HepG2 (cell line): ENCODE results near the gene PAPSS1. TPM values are rescaled to one million over a fixed set of nuclear protein-coding genes. Genes with fewer than 3 reads are reported as not detected.
A peak's percentile ranks its signal among the peaks of the same experiment; 100 is the strongest.

Source experiments
- ATAC-seq: fragments of 200-7000 bp; cut with Tn5 transposase; 3 replicates; pipeline ENCODE4 v1.9.1; 2020; ENCODE audit warnings: mild to moderate bottlenecking, moderate library complexity
- BruUV-seq: library from RNA; stranded (reverse); fragments of 400-500 nt; replicated peaks from 2 replicates; lab custom pipeline; 2021; lab: Mats Ljungman, UMichigan
- CTCF ChIA-PET: fragments of 300-600 bp; formaldehyde crosslinking; extraction: SDS; loops from one replicate; lab custom pipeline; 2021; ENCODE audit warnings: low total read pairs, inconsistent platforms, low intra/inter-chr PET ratio; lab: Yijun Ruan, JAX
- POLR2A ChIA-PET: fragments of 350-600 bp; sonication (Branson Sonifier 250); formaldehyde crosslinking; loops from one replicate; lab custom pipeline; 2020; ENCODE audit warnings: antibody characterized with exemption, inconsistent platforms; lab: Yijun Ruan, JAX
- DNase-seq: peaks from one replicate; pipeline ENCODE4 v3.0.0-alpha.2; 2015; ENCODE audit warnings: low spot score
- FAIRE-seq: peaks from 3 replicates; lab custom pipeline; 2011; peaks lifted over from hg19 to GRCh38; lab: Jason Lieb, UNC
- H2AFZ ChIP-seq: one replicate; pipeline ENCODE4 v1.6.1; 2011; ENCODE audit warnings: low read length, inconsistent platforms
- H3K27ac ChIP-seq: fragments of 300-600 bp; 3 replicates; pipeline ENCODE4 v1.8.0; 2011; ENCODE audit warnings: mixed run types, mild to moderate bottlenecking, mixed read lengths, low read length, inconsistent platforms; ENCODE audit not compliant: insufficient read depth; ENCODE audit errors: extremely low read length
- H3K27me3 ChIP-seq, 2 experiments: fragments of 200-600 bp in 1 of 2; 2 replicates in 1 of 2; 3 replicates in 1 of 2; pipeline versions ENCODE4 v1.6.0 to v1.8.0; 2011; ENCODE audit warnings: low read length in 2 of 2, mild to moderate bottlenecking in 2 of 2, moderate library complexity in 2 of 2, inconsistent platforms in 1 of 2; ENCODE audit not compliant: insufficient read depth in 2 of 2, control insufficient read depth in 1 of 2
- H3K36me3 ChIP-seq, 2 experiments: fragments of 200-600 bp in 1 of 2; replicated peaks in 1 of 2; 2 replicates in 1 of 2; 3 replicates in 1 of 2; pipeline versions ENCODE4 v1.5.1 to v1.8.0; 2011; ENCODE audit warnings: low read length in 2 of 2, inconsistent platforms in 1 of 2; ENCODE audit not compliant: insufficient read depth in 2 of 2, control insufficient read depth in 1 of 2
- H3K4me1 ChIP-seq: 2 replicates; pipeline ENCODE4 v1.5.1; 2012; ENCODE audit warnings: low read length, inconsistent platforms; ENCODE audit not compliant: insufficient read depth
- H3K4me2 ChIP-seq: 2 replicates; pipeline ENCODE4 v1.6.0; 2011; ENCODE audit warnings: low read depth, low read length, inconsistent platforms
- H3K4me3 ChIP-seq, 3 experiments: fragments of 200-600 bp in 1 of 3; sonication (generic), shearing (Covaris generic) in 1 of 3; replicated peaks in 1 of 3; 2 replicates each; pipeline ENCODE4 v1.5.1; 2011 to 2016; ENCODE audit warnings: low read length in 3 of 3, inconsistent platforms in 2 of 3, low read depth in 2 of 3, mild to moderate bottlenecking in 2 of 3, control low read depth in 1 of 3, mixed read lengths in 1 of 3; ENCODE audit not compliant: insufficient read depth in 1 of 3
- H3K79me2 ChIP-seq: one replicate; pipeline ENCODE4 v1.6.1; 2011; ENCODE audit warnings: low read length, inconsistent platforms; ENCODE audit not compliant: insufficient read depth
- H3K9ac ChIP-seq: 2 replicates; pipeline ENCODE4 v1.6.0; 2011; ENCODE audit warnings: mild to moderate bottlenecking, low read depth, low read length, inconsistent platforms; ENCODE audit not compliant: insufficient read depth
- H3K9me3 ChIP-seq: 2 replicates; pipeline ENCODE4 v1.5.1; 2012; ENCODE audit warnings: mild to moderate bottlenecking, low read length
- H4K20me1 ChIP-seq: 2 replicates; pipeline ENCODE4 v1.6.0; 2011; ENCODE audit warnings: inconsistent platforms, mild to moderate bottlenecking, low read length, moderate library complexity; ENCODE audit not compliant: insufficient read depth
- ATF7 ChIP-seq, 2 experiments: fragments of 450-650 bp in 1 of 2; sonication (generic) in 1 of 2; formaldehyde crosslinking in 1 of 2; IDR thresholded peaks; 2 replicates each; pipeline versions ENCODE4 v1.4.0 to v1.6.1; 2016 to 2020; ENCODE audit warnings: antibody characterized with exemption in 1 of 2, mild to moderate bottlenecking in 1 of 2, missing genetic modification reagents in 1 of 2
- ERF ChIP-seq: IDR thresholded peaks from 2 replicates; pipeline ENCODE4 v1.6.1; 2018; ENCODE audit warnings: missing biosample characterization, missing genetic modification reagents
- FOSL2 ChIP-seq: sonication (generic); formaldehyde crosslinking; IDR thresholded peaks from 2 replicates; pipeline ENCODE4 v1.4.0; 2020; ENCODE audit warnings: missing genetic modification reagents
- GATA4 ChIP-seq: sonication (generic); IDR thresholded peaks from 2 replicates; pipeline ENCODE4 v1.6.1; 2016; ENCODE audit warnings: antibody characterized with exemption, low read depth, borderline replicate concordance
- HMG20A ChIP-seq: IDR thresholded peaks from 2 replicates; pipeline ENCODE4 v1.6.1; 2016; ENCODE audit warnings: borderline replicate concordance
- IKZF1 ChIP-seq: fragments of 450-650 bp; IDR thresholded peaks from 2 replicates; pipeline ENCODE4 v1.7.1; 2016
- NFIB ChIP-seq: sonication (generic); formaldehyde crosslinking; IDR thresholded peaks from 2 replicates; pipeline ENCODE4 v1.9.0; 2021; ENCODE audit warnings: missing genetic modification reagents, mild to moderate bottlenecking, borderline replicate concordance
- SETDB1 ChIP-seq: sonication (generic); formaldehyde crosslinking; IDR thresholded peaks from 2 replicates; pipeline ENCODE4 v1.5.1; 2020; ENCODE audit warnings: missing genetic modification reagents, mild to moderate bottlenecking, borderline replicate concordance
- SOX13 ChIP-seq, 3 experiments: fragments of 450-650 bp in 1 of 3; sonication (generic) in 1 of 3; formaldehyde crosslinking in 1 of 3; IDR thresholded peaks in 2 of 3; conservative IDR thresholded peaks in 1 of 3; 2 replicates each; pipeline versions ENCODE4 v1.5.0 to v1.6.1; 2016 to 2020; ENCODE audit warnings: antibody characterized with exemption in 1 of 3, mild to moderate bottlenecking in 1 of 3, missing compliant biosample characterization in 1 of 3, missing genetic modification reagents in 1 of 3, moderate library complexity in 1 of 3
- TEF ChIP-seq: sonication (generic); formaldehyde crosslinking; IDR thresholded peaks from 2 replicates; pipeline ENCODE4 v1.5.0; 2020; ENCODE audit warnings: missing genetic modification reagents
- ZBTB40 ChIP-seq, 2 experiments: fragments of 450-650 bp in 1 of 2; sonication (generic) in 1 of 2; formaldehyde crosslinking in 1 of 2; IDR thresholded peaks; 2 replicates each; pipeline versions ENCODE4 v1.6.1 to v1.8.0; 2016 to 2022; ENCODE audit warnings: antibody characterized with exemption in 1 of 2, mild to moderate bottlenecking in 1 of 2, missing genetic modification reagents in 1 of 2
- ZNF3 ChIP-seq: IDR thresholded peaks from 2 replicates; pipeline ENCODE4 v1.7.0; 2017; ENCODE audit warnings: inconsistent platforms
- ZNF44 ChIP-seq: sonication (generic); formaldehyde crosslinking; IDR thresholded peaks from 2 replicates; pipeline ENCODE4 v1.5.1; 2020; ENCODE audit warnings: mild to moderate bottlenecking, missing genetic modification reagents
- ZNF616 ChIP-seq: sonication (generic); formaldehyde crosslinking; IDR thresholded peaks from 2 replicates; pipeline ENCODE4 v1.5.0; 2020; ENCODE audit warnings: low read depth, mild to moderate bottlenecking, missing genetic modification reagents
- ZNF839 ChIP-seq: sonication (generic); formaldehyde crosslinking; IDR thresholded peaks from 2 replicates; pipeline ENCODE4 v1.4.0; 2020; ENCODE audit warnings: missing genetic modification reagents, mild to moderate bottlenecking, borderline replicate concordance
- WGBS: methylation state at CpG from one replicate; pipeline ENCODE4 v1.1.6; 2017; ENCODE audit warnings: low lambda C conversion rate; 5-methylcytosine and 5-hydroxymethylcytosine counted together
- in situ Hi-C: cut with HindIII; loops from 2 replicates; pipeline ENCODE4 v1.10.0; 2017; ENCODE audit warnings: low pct_unique_long_range_greater_than_20kb; ENCODE audit not compliant: extremely low pct_ligation_motif_present
- intact Hi-C: fragments of 100-400 bp; cut with micrococcal nuclease; formaldehyde crosslinking; loops from one replicate; pipeline ENCODE4 v1.10.0; 2022; ENCODE audit not compliant: unreplicated experiment
- polyA plus RNA-seq, 8 experiments: library from polyadenylated mRNA; depleted of rRNA in 3 of 8; stranded (reverse) in 7 of 8; unstranded in 1 of 8; fragments of >200 nt; fragmentation: Illumina TruSeq in 4 of 8; extraction: Trizol in 4 of 8; gene quantifications; 2 replicates each; pipeline versions ENCODE4 v1.2.1 to v1.2.3, GENCODE V29; 2011 to 2016; ENCODE audit warnings: low read depth in 4 of 8, missing spikeins in 1 of 8, mixed read lengths in 1 of 8; ENCODE audit not compliant: insufficient read depth in 1 of 8
- total RNA-seq, 5 experiments: library from RNA; depleted of rRNA; stranded (reverse); fragments of >200 nt; fragmentation: Illumina TruSeq; extraction: Trizol; gene quantifications; 2 replicates each; pipeline ENCODE4 v1.2.3, GENCODE V29; 2016; ENCODE audit warnings: low read depth in 1 of 5

The PAPSS1 gene
- total and polyA plus RNA-seq, 2 of the 13 experiments (the other 11 are each of a cell fraction or from before 2014, with no cell fraction given) = 105 to 126 TPM

- H4K20me1 ChIP-seq = no peaks in the 10 kb centered on the region
- in situ Hi-C loops = no loop called here
- H3K27ac ChIP-seq = no peak overlapping the region
- POLR2A ChIA-PET = interaction anchor here (1.0 kb wide), 1 partner anchor 32 kb away, joined by 5 read pairs; the partner anchor contains the start of gene PAPSS1
- no peaks in the 10 kb centered on the region for H3K9me3 ChIP-seq
- BruUV-seq = no TSS peak
- DNase-seq (peak; percentile 48), ATAC-seq (peak; percentile 54), FAIRE-seq (no peak)
- peak overlapping the region; percentile 24 for H3K4me2 ChIP-seq
- H3K79me2 ChIP-seq = no peaks in the 10 kb centered on the region
- peaks cover 34% of the 10 kb centered on the region for H3K4me1 ChIP-seq
- no peaks in the 10 kb centered on the region for H3K36me3 ChIP-seq
- CTCF ChIA-PET = no interaction called here
- H2AFZ ChIP-seq = no peak overlapping the region
- 0% methylated on average over 2 of the region's 2 CpGs for WGBS
- intact Hi-C loops = loop anchor here (1.0 kb wide), 1 partner anchor 31 kb away; the partner anchor contains the start of gene PAPSS1
- 0 out of 5 replicates have a peak, but pooled peaks cover 0 to 1% of the 10 kb centered on the region in 2 experiments for H3K27me3 ChIP-seq
- no peak overlapping the region for H3K9ac ChIP-seq
- no peak overlapping the region for H3K4me3 ChIP-seq
- TF ChIP-seq ZNF3 (CRISPR knock-in tag) (no peak), GATA4 (no peak), TEF (CRISPR knock-in tag) (no peak), ATF7 (IDR thresholded peaks at IDR 0.05) (no peak), ATF7 (CRISPR knock-in tag; IDR thresholded peaks at IDR 0.05) (no peak), SETDB1 (CRISPR knock-in tag) (no peak), NFIB (CRISPR knock-in tag) (no peak), ZNF44 (CRISPR knock-in tag) (no peak), ZNF839 (CRISPR knock-in tag) (no peak), ZBTB40 (IDR thresholded peaks at IDR 0.05) (no peak), ZBTB40 (CRISPR knock-in tag; IDR thresholded peaks at IDR 0.05) (no peak), HMG20A (CRISPR knock-in tag) (peak; percentile 55; the same call in 1 of the 2 replicates), ERF (CRISPR knock-in tag) (no peak), ZNF616 (CRISPR knock-in tag) (no peak), FOSL2 (CRISPR knock-in tag) (peak; percentile 30; the same call in 1 of the 2 replicates), IKZF1 (no peak), SOX13 (IDR thresholded peaks at IDR 0.05) (no peak), SOX13 (CRISPR knock-in tag; conservative IDR thresholded peaks at IDR 0.05 in 1 of 2, IDR thresholded peaks at IDR 0.05 in 1 of 2) (peak in 1 of 2 experiments; percentile 25; a peak in 1 of 4 replicates)
These were observed 31.6 kb upstream of the PAPSS1 start for GRCh38 chr4:107751670-107752069.
